Non-pigmented ciliary epithelial cell (primary cell): Measurements from ENCODE around the gene SAMD11.

Experiments
- DNase-seq: peaks from one replicate; pipeline ENCODE4 v3.0.0-alpha.2; 2010; ENCODE audit warnings: low read depth

SAMD11 gene

DNA sequence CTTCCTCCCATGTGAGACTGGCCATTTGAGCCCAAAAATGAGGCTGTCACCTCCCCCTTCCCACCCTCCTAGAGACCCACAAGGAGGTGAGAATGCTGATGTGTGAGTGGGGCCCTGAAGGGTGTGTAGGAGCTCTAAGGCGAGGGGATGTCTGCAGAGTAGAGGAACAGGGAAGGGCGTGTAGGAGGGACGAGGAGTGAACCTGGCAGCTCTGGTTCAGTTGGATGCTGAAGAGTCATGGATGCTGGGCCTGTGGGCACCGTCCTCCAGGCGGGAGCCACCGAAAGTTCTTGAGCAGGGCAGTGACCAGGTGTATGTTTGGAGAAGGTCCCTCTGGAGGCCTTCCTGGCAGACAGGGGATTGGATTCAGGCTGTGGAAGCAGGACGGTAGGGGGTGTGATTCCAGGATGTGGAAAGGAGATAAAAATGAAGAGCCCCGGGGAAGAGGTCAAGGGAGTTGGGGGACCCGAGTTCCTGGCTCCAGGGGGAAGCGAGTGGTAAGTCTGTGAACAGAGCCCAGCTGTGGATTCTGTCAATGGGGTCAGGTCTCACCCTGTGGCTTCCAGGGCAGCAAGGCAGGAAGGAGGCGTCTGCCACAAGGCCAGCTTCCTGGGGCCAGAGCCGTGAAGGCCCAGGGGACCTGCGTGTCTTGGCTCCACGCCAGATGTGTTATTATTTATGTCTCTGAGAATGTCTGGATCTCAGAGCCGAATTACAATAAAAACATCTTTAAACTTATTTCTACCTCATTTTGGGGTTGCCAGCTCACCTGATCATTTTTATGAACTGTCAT is 7.9 kb downstream of the SAMD11 start:
- no peak for DNase-seq

GRCh38 chr1:932173-932510 is 8.4 kb downstream of the SAMD11 start:
- no peak for DNase-seq

- DNase-seq = no peak
Measured at GRCh38 chr1:932776-933602, 9.3 kb downstream of the SAMD11 start.

DNA sequence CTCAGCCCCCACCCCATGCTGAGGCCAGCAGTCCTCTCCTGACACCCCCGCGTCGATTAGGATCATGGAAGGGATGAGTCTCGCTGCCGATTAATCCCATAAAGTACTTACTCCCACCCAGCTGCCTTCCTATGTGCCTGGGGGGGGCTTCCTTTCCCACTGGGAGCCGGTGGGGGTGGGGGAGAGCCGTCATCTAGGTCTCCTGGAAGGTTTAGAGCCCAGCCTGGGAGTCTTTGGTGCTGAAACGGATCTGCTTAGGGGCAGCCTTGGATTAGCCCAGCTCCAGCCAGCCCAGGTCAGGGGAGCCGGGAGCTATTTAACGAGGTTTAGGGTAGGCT is 9.8 kb downstream of the SAMD11 start:
- no peak for DNase-seq

DNA sequence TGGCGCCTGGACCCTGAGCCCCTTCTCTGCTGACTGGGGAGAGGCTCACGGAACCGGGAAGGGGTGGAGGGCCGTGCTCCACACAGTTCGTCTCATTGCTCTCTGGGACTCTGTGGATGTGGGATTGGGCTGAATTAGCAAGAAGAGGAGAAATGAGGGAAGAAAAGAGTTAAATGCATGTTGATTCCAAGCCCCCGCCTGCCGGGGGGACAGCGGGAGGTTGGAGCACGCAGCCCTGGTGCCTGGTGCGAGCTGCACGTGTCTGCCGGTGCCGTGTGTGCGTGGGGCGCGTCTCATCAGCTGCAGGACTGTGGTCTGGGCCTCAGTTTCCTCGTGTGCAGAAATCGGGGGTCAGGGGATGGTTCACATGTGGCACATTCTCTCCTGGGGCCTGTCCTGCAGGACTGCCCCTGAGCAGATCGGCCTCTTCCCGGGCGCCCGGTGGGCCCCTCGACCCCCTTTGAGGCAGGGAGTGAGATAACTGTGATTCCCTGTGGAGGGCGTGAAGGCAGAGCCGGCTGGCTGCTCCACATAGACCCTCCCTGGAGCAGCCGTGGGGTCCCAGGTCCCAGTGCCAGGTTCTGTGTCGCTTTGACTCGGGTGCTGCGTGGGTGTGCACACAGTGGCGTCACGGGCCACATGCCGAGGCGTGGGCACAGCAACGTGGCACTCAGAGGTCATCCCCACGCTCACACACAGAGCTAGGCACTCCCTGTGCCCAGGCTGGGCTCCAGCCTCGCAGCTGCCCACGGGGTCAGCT is 11.4 kb downstream of the SAMD11 start:
- DNase-seq = no peak

GRCh38 chr1:935751-936231 is 12.1 kb downstream of the SAMD11 start:
- DNase-seq = no peak

GRCh38 chr1:936348-937264 is 12.9 kb downstream of the SAMD11 start:
- DNase-seq = no peak

DNA sequence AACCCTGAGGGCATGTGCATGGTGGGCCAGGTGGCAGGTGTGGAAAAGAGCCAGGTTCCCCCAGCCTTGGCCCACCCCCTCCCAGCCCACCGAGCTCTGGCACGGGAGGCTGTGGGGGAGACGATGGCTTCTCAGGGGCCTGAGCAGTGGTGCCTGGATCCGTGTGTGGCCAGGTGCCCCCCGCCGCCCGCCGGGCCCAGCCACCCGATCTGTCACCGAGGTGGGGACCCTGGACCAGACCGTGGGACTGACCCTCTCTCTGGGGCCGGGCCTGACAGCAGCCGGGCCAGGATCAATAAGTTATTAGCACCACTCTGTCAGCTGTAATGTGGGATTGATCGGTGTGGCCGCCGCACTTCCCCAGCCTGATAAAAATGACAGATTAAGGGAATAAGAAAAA is 13.8 kb downstream of the SAMD11 start:
- DNase-seq = no peak

DNA sequence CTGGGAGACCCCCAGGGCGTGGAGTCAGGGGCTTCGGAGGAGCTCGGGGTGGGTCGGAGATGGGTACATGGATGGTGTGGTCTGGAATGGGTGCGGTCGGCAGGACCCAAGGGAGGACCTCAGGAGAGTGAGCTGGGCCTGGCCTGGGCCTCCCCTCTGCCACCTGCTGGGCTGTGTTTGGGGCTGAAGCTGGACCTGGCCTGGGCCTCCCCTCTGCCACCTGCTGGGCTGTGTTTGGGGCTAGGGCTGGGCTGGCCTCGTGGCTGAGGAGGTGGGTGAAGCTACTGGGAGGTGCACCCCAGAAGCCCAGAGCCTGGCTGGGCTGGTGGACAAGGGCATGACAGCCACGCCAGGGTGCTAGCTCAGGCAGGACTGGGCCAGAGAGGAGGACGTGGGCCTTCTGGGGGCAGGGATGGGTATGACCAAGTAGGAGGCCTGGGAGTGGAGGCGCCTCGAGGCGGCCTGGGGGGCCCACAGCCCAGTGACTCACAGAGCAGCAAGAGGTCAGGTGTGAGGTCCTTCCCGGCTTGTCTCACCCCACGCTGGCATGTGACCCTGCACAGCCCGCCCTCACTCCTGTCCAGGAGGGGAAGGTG is 14.5 kb downstream of the SAMD11 start:
- DNase-seq = no peak

DNA sequence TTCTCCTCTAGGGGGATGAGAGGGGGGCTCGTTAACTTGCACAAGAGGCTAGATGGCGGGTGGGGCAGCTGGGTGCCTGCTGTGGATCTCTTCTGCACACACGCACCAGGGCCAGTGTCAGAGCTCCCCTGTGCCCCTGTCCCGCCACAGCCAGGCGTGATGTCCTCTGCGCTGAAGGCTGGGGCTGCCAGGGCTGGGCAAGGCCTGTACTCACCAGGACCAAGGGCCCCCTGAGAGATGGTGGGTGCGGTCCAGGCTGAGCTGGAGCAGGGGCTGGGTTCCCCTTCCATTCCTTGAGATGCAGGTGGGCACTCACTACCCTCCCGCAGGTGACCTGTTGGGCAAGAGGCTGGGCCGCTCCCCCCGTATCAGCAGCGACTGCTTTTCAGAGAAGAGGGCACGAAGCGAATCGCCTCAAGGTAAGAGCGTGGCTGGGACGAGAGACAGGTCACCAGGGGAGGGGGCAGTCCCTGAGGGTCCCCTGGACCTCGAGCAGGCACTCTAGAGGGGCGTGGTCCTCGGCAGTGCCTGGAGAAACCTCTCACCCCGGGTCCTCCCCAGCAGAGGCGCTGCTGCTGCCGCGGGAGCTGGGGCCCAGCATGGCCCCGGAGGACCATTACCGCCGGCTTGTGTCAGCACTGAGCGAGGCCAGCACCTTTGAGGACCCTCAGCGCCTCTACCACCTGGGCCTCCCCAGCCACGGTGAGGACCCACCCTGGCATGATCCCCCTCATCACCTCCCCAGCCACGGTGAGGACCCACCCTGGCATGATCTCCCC is 15.2 kb downstream of the SAMD11 start:
- DNase-seq = no peak

GRCh38 chr1:939511-940106 is 15.9 kb downstream of the SAMD11 start:
- DNase-seq = no peak

DNA sequence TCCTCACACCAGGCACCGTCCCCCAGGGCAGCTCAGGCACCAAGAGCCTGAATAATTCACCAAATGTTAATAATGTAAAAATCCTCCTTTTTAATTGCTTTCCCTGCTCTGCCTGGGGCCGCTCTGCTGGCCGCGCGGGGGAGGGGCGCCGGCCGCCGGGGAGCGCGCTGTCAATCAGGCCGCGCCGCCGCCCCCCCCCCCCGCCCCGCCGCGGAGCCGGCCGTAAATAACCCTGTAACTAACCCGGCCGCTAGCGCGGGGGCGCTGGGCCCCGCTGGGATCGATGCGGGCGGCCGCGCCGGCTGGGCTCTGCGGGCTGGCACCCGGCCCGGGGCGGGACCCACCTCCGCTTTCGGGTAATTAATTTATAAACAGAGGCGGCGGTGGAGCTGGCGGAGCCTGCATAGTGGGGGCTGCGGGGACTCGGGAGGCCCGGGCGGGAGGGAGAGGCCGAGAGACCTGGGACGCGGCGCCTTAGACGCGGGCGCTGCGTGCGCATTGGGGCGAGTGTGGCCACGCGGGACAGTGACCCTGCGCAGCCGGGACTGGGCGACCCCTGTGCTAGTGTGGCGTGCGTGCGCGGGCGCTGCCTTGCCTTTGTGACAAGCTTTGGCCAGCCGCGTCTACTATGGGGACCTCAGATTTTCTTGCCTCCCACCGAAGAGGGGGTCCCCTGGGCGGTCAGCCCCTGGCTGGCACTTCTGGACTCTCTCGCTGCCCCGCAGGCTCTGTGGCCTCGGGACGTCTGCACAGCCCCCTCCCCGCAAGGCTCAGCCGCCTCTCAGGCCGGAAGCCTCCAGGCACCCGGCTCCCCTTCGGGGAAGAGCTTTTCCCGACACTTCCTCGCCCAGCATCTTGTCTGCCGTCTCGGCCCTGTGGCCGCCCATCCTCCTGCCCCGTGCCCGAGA is 16.6 kb downstream of the SAMD11 start:
- DNase-seq = no peak

DNA sequence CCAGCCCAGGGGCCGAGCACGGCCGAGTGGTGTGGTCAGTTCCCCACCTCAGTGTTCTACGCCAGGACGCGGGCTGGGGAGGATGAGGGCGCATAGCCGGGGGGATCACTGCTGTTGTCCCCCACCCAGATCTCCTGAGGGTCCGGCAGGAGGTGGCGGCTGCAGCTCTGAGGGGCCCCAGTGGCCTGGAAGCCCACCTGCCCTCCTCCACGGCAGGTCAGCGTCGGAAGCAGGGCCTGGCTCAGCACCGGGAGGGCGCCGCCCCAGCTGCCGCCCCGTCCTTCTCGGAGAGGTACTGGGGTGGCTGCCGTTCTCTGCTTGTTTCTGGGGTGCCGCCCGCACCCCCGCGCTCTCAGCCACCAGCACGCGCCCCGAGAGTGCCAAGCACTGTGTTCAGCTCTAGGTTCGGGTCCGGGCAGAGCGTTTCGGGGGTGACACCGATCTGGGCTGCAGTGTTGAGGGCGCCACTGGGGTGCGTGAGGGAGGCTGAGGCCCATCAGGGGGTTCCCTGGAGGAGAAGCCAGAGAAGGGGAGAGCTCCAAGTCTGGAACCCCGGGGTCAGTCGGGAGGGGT is 17.4 kb downstream of the SAMD11 start:
- DNase-seq = no peak

DNA sequence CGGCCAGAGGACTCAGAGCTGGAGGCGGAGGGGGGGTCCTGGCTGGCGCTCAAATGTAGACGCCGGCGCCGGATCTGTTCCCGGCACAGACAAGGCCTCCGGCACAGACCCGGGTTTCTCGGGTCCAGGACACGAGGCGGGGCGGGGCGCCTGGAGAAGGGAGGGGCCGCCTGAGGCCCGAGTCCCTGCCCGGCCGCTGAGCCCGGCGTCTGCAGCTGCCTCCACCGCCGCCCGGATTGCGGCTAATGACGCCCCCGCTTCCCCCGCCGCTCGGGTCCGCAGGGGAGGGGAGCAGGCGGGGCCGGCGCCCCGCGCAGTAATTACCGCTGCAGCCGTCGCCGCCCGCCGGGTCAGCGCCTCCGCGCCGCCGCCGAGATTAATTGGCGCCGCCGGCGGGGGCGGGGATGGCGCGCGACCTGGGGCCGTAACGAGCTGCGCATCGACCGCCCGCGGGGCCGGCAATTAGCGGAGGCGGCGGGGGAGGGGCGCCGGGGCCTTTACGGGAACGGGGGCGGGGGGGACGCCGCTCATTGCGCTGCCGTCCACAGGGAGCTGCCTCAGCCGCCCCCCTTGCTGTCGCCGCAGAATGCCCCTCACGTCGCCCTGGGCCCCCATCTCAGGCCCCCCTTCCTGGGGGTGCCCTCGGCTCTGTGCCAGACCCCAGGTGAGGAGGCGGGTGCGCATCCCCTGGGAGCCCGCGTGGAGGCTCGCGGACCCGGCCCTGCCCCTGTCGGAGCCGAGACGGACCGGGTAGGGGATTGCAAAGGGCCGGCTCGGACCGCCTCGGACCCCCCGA is 18.1 kb downstream of the SAMD11 start:
- DNase-seq = no peak

GRCh38 chr1:942411-942821 is 18.7 kb downstream of the SAMD11 start:
- DNase-seq = no peak

GRCh38 chr1:942864-943533 is 19.3 kb downstream of the SAMD11 start:
- no peak for DNase-seq
